AG10803 (cell line): ENCODE measurements around the gene SEBOX.

Experiments used
- DNase-seq: peaks from one replicate; pipeline ENCODE4 v3.0.0; 2010; ENCODE audit warnings: low read depth
- H3K4me3 ChIP-seq: 2 replicates; pipeline ENCODE4 v1.5.1; 2011; ENCODE audit warnings: mild to moderate bottlenecking, low read length, control low read depth
- CTCF ChIP-seq: conservative IDR thresholded peaks from 2 replicates; pipeline ENCODE4 v1.5.1; 2011; ENCODE audit warnings: mild to moderate bottlenecking, low read length, control low read depth, inconsistent platforms

Gene SEBOX

GRCh38 chr17:28346199-28346580, 18.8 kb downstream of the SEBOX start:
- H3K4me3 ChIP-seq = no peak overlapping the region
- DNase-seq = no peak
- no peak for TF ChIP-seq CTCF

GRCh38 chr17:28345419-28346198, 19.4 kb downstream of the SEBOX start:
- DNase-seq = peak; percentile 23
- TF ChIP-seq CTCF = no peak
- no peak overlapping the region for H3K4me3 ChIP-seq

DNA sequence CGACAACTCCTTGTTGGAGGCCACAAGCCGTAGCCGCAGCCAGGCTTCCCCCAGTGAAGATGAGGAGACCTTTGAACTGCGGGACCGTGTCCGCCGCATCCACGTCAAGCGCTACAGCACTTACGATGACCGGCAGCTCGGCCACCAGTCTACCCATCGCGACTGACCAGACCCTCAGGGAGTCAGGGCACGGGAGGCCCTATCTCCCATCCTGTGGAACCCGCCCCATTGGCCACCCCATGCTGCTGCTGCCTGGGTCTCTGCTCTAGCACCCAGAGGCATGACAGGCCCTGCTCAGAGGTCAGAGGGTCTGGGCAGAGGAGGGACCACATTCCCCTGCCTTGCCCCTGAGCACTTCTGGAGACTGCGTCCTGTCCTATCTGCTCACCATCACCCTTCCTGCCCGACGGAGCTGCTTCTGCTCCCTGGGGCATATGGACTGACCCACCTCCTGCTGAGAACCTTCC, 20.5 kb downstream of the SEBOX start:
- no peak for TF ChIP-seq CTCF
- H3K4me3 ChIP-seq = no peak overlapping the region
- no peak for DNase-seq

DNA sequence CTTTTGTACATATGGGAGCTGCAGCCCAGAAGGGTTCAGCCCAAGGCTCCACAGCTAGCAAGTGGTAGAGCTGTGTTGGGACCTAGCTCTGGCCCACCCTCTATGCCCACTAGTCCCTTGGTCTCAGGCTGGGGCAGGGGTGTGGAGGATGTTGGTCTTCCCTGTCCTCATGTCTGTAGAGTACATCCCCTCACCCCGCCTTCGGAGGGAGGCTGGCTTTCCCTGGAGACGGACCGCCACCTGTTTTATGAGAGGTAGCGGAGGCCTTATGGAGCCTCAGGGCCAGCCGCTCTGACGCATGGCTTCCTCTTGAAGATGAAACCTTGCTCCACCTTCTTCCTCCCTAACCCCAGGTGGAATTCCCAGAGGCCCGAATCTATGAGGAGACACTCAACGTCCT, 21.0 kb downstream of the SEBOX start:
- H3K4me3 ChIP-seq = no peak overlapping the region
- TF ChIP-seq CTCF = no peak
- DNase-seq = no peak

GRCh38 chr17:28343491-28343932, 21.5 kb downstream of the SEBOX start:
- no peak for TF ChIP-seq CTCF
- H3K4me3 ChIP-seq = no peak overlapping the region
- DNase-seq = no peak

GRCh38 chr17:28342313-28342712, 22.7 kb downstream of the SEBOX start:
- TF ChIP-seq CTCF = no peak
- H3K4me3 ChIP-seq = no peak overlapping the region
- no peak for DNase-seq

DNA sequence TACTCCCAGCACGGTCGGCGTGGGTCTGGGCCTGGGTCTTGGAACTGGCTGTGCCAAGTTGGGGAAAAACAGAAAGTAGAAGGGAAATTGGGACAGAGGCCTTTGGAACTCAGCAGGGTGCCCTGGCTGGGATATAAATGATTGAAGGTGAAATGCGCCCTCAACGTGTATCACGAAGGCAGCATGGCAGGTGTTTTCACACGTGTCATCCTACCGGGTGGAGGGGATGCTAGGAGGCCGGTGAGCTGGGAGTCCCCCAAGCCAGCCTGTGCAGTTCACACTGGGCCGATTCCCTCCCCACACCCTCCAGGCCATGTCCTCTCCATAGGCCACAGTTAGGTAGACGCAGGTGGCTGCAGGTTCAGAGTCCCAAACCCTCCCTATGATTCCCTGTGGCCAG, 23.5 kb downstream of the SEBOX start:
- DNase-seq = no peak
- no peak overlapping the region for H3K4me3 ChIP-seq
- no peak for TF ChIP-seq CTCF
